Sigmoid colon (tissue), 7 donors: ENCODE results near the gene MBOAT1. TPM values are rescaled to one million over a fixed set of nuclear protein-coding genes. Genes with fewer than 3 reads are reported as not detected.

Experiments
- DNase-seq: peaks from one replicate; pipeline ENCODE4 v3.0.0-alpha.2; 2019
- H3K27ac ChIP-seq, 4 donors: fragments of 200-600 bp; sonication (generic); one replicate each; pipeline ENCODE4 v1.5.1; 2016 to 2019; ENCODE audit warnings: mild to moderate bottlenecking in 1 of 4
- H3K27me3 ChIP-seq, 3 donors: fragments of 200-600 bp; sonication (generic); one replicate each; pipeline ENCODE4 v1.5.1; 2019; ENCODE audit warnings: mild to moderate bottlenecking in 1 of 3
- H3K36me3 ChIP-seq, 4 donors: fragments of 200-600 bp; sonication (generic); one replicate each; pipeline ENCODE4 v1.5.1; 2016 to 2019
- H3K4me1 ChIP-seq, 4 donors: fragments of 200-600 bp; sonication (generic); one replicate each; pipeline ENCODE4 v1.5.1; 2017 to 2019
- H3K4me3 ChIP-seq, 4 donors: fragments of 200-600 bp; sonication (generic); one replicate each; pipeline ENCODE4 v1.5.1; 2017 to 2019; ENCODE audit warnings: mild to moderate bottlenecking in 2 of 4, moderate library complexity in 1 of 4
- H3K9me3 ChIP-seq, 4 donors: fragments of 200-600 bp in 3 of 4; sonication (generic) in 3 of 4; one replicate each; pipeline versions ENCODE4 v1.5.1 to v1.6.1; 2013 to 2019
- CTCF ChIP-seq, 4 experiments: fragments of 450-650 bp in 3 of 4; fragments of 200-600 bp in 1 of 4; IDR thresholded peaks; one replicate each; pipeline ENCODE4 v1.5.1; 2016 to 2019; ENCODE audit warnings: antibody characterized with exemption in 4 of 4, mild to moderate bottlenecking in 3 of 4, moderate library complexity in 2 of 4
- EP300 ChIP-seq, 4 donors: sonication (generic); formaldehyde crosslinking; IDR thresholded peaks; one replicate each; pipeline ENCODE4 v1.6.1; 2017; ENCODE audit warnings: antibody characterized with exemption in 4 of 4
- POLR2A ChIP-seq, 2 donors: fragments of 450-650 bp; IDR thresholded peaks; one replicate each; pipeline ENCODE4 v1.6.1; 2016; ENCODE audit warnings: antibody characterized with exemption in 2 of 2, mild to moderate bottlenecking in 2 of 2, moderate library complexity in 2 of 2
- POLR2AphosphoS5 ChIP-seq, 4 donors: sonication (generic); formaldehyde crosslinking; IDR thresholded peaks; one replicate each; pipeline ENCODE4 v1.6.1; 2017; ENCODE audit warnings: antibody characterized with exemption in 4 of 4
- WGBS, 2 donors: extraction: QIAGEN DNeasy Blood & Tissue Kit; methylation state at CpG; one replicate each; pipeline ENCODE4 v1.1.7; 2013; 5-methylcytosine and 5-hydroxymethylcytosine counted together
- intact Hi-C: fragments of 100-400 bp; cut with DNase I; formaldehyde crosslinking; loops from one replicate; pipeline ENCODE4 v1.15.1; 2023
- polyA plus RNA-seq, 3 donors: library from polyadenylated mRNA; stranded (reverse); fragments of 200-250 nt; gene quantifications; one replicate each; pipeline ENCODE4 v1.2.3, GENCODE V29; 2013
- total RNA-seq, 4 donors: library from RNA; depleted of rRNA; stranded (reverse); fragments of >200 nt; gene quantifications; one replicate each; pipeline ENCODE4 v1.1.0, GENCODE V29; 2016
- donor health status: healthy with polysubstance abuse.
- donor health status: Bipolar disorder and iron deficiency.
- donor health status: healthy.

MBOAT1 gene
- total and polyA plus RNA-seq, 7 donors, result 2.4 to 16.6 (median 10.7) TPM

- peak overlapping the region in 1 of 4 donors; percentile 4 for H3K4me3 ChIP-seq
- intact Hi-C loops, result no loop called here
- DNase-seq, result no peak
- no peaks in the 10 kb centered on the region for H3K9me3 ChIP-seq
- H3K27me3 ChIP-seq, result no peaks in the 10 kb centered on the region
- H3K36me3 ChIP-seq, result no peaks in the 10 kb centered on the region
- peak overlapping the region in 1 of 4 donors; percentile 11 for H3K27ac ChIP-seq
- TF ChIP-seq POLR2AphosphoS5 (IDR thresholded peaks at IDR 0.05) (no peak), POLR2A (IDR thresholded peaks at IDR 0.05) (no peak), CTCF (IDR thresholded peaks at IDR 0.05) (no peak), EP300 (IDR thresholded peaks at IDR 0.05) (no peak)
- peaks cover 0 to 8% (median 0%) of the 10 kb centered on the region in 4 donors for H3K4me1 ChIP-seq
- 91 to 92% methylated on average over 47 of the region's 47 CpGs for WGBS, 2 donors
Observed at GRCh38 chr6:20238688-20239587, 26.7 kb upstream of the MBOAT1 start.

GRCh38 chr6:20237677-20238460 lies 25.6 kb upstream of the MBOAT1 start:
- DNase-seq, result no peak
- peaks cover 0 to 8% (median 0%) of the 10 kb centered on the region in 4 donors for H3K4me1 ChIP-seq
- no peaks in the 10 kb centered on the region for H3K36me3 ChIP-seq
- no peak overlapping the region for H3K4me3 ChIP-seq
- H3K9me3 ChIP-seq, result no peaks in the 10 kb centered on the region
- no peaks in the 10 kb centered on the region for H3K27me3 ChIP-seq
- H3K27ac ChIP-seq, result no peak overlapping the region
- 35 to 69% methylated on average over 10 of the region's 10 CpGs for WGBS, 2 donors
- intact Hi-C loops, result no loop called here
- TF ChIP-seq EP300 (IDR thresholded peaks at IDR 0.05), result no peak
- TF ChIP-seq POLR2A (IDR thresholded peaks at IDR 0.05), result no peak
- TF ChIP-seq POLR2AphosphoS5 (IDR thresholded peaks at IDR 0.05), result no peak
- TF ChIP-seq CTCF (IDR thresholded peaks at IDR 0.05), result no peak

GRCh38 chr6:20236909-20237600 lies 24.8 kb upstream of the MBOAT1 start:
- no peak overlapping the region for H3K27ac ChIP-seq
- WGBS, 2 donors, result 23 to 71% methylated on average over 2 of the region's 2 CpGs
- H3K27me3 ChIP-seq, result no peaks in the 10 kb centered on the region
- no peaks in the 10 kb centered on the region for H3K36me3 ChIP-seq
- TF ChIP-seq EP300 (IDR thresholded peaks at IDR 0.05), result no peak
- no peak for TF ChIP-seq CTCF (IDR thresholded peaks at IDR 0.05)
- no peak for TF ChIP-seq POLR2AphosphoS5 (IDR thresholded peaks at IDR 0.05)
- TF ChIP-seq POLR2A (IDR thresholded peaks at IDR 0.05), result no peak
- peaks cover 0 to 8% (median 0%) of the 10 kb centered on the region in 4 donors for H3K4me1 ChIP-seq
- no peaks in the 10 kb centered on the region for H3K9me3 ChIP-seq
- no peak overlapping the region for H3K4me3 ChIP-seq
- intact Hi-C loops, result no loop called here
- DNase-seq, result no peak

GRCh38 chr6:20236344-20236743 lies 24.1 kb upstream of the MBOAT1 start:
- WGBS, 2 donors, result 63 to 85% methylated on average over 3 of the region's 3 CpGs
- TF ChIP-seq POLR2A (IDR thresholded peaks at IDR 0.05), result no peak
- TF ChIP-seq CTCF (IDR thresholded peaks at IDR 0.05), result no peak
- no peak for TF ChIP-seq EP300 (IDR thresholded peaks at IDR 0.05)
- TF ChIP-seq POLR2AphosphoS5 (IDR thresholded peaks at IDR 0.05), result no peak
- H3K4me3 ChIP-seq, result no peak overlapping the region
- no peak for DNase-seq
- H3K4me1 ChIP-seq, result peaks cover 0 to 8% (median 0%) of the 10 kb centered on the region in 4 donors
- no peaks in the 10 kb centered on the region for H3K9me3 ChIP-seq
- H3K36me3 ChIP-seq, result no peaks in the 10 kb centered on the region
- intact Hi-C loops, result no loop called here
- H3K27me3 ChIP-seq, result no peaks in the 10 kb centered on the region
- no peak overlapping the region for H3K27ac ChIP-seq
